ENCODE data around the gene KLHL40. TPM values are rescaled to one million over a fixed set of nuclear protein-coding genes. Genes with fewer than 3 reads are reported as not detected.

The KLHL40 gene
- total and polyA plus RNA-seq, 2 donors (not counting 1 experiment from before 2014, with no cell fraction given): not detected

DNA sequence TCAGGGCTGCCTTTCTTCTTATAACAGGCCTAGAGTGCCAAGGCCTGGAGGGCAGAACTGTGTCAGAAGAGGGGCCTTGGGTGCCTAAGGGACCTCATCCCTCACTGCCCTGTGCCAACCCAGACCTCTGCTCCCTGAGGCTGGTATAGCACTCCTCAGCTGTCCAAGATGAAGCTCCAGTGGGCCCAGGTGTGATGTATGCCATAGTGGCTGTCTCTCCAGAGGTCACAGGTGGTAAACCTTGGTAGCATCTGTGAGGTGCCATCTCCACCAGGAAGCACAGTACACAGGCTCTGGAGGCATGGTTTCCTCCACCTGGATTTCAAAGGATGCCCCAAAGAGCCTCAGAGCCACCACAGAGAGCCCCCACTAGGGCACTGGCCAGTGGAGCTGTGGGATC, 12.3 kb upstream of the KLHL40 start:
- H3K9me3 ChIP-seq (ENCODE audit: control extremely low read depth in 1 of 3, control insufficient read depth in 2 of 3, insufficient read depth in 1 of 3, low read length in 2 of 3): peaks cover 3 to 20% (median 5%) of the 10 kb centered on the region in 3 donors
- Mint-ChIP-seq H3K27ac (no peak overlapping the region), H3K4me3 (no peak overlapping the region), H3K9me3 (ENCODE audit: insufficient read depth) (peaks cover 6% of the 10 kb centered on the region), H3K27me3 (peaks cover 14% of the 10 kb centered on the region), H3K4me1 (no peaks in the 10 kb centered on the region)
- no peaks in the 10 kb centered on the region for H3K79me2 ChIP-seq (ENCODE audit: control insufficient read depth, insufficient read depth, low read length)
- no peaks in the 10 kb centered on the region for H3K27me3 ChIP-seq (replicated peaks in 1 of 4; ENCODE audit: control extremely low read depth in 1 of 4, control insufficient read depth in 3 of 4, insufficient read depth in 4 of 4, low read length in 3 of 4)
- TF ChIP-seq EZH2 (IDR thresholded peaks at IDR 0.05; ENCODE audit: borderline replicate concordance, insufficient read depth, low read depth, low read length, poor library complexity, severe bottlenecking): no peak
- TF ChIP-seq, protein P1, sequence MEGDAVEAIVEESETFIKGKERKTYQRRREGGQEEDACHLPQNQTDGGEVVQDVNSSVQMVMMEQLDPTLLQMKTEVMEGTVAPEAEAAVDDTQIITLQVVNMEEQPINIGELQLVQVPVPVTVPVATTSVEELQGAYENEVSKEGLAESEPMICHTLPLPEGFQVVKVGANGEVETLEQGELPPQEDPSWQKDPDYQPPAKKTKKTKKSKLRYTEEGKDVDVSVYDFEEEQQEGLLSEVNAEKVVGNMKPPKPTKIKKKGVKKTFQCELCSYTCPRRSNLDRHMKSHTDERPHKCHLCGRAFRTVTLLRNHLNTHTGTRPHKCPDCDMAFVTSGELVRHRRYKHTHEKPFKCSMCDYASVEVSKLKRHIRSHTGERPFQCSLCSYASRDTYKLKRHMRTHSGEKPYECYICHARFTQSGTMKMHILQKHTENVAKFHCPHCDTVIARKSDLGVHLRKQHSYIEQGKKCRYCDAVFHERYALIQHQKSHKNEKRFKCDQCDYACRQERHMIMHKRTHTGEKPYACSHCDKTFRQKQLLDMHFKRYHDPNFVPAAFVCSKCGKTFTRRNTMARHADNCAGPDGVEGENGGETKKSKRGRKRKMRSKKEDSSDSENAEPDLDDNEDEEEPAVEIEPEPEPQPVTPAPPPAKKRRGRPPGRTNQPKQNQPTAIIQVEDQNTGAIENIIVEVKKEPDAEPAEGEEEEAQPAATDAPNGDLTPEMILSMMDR (IDR thresholded peaks at IDR 0.05): no peak
- no peak overlapping the region for H3K9ac ChIP-seq (ENCODE audit: low read length)
- H3K27ac ChIP-seq (ENCODE audit: low read length in 2 of 2): no peak overlapping the region
- ChIA-PET CTCF (no interaction called here), POLR2A (no interaction called here)
- intact Hi-C loops (cut with micrococcal nuclease): no loop called here
- no peaks in the 10 kb centered on the region for H4K20me1 ChIP-seq (ENCODE audit: control insufficient read depth, insufficient read depth, low read length, poor library complexity, severe bottlenecking)
- no peak overlapping the region for H3K4me3 ChIP-seq (ENCODE audit: control extremely low read depth in 1 of 5, extremely low read depth in 1 of 5, insufficient read depth in 1 of 5, low read depth in 2 of 5, low read length in 4 of 5)
- H2AFZ ChIP-seq (ENCODE audit: insufficient read depth, low read depth, low read length, poor library complexity, severe bottlenecking): no peak overlapping the region
- no peaks in the 10 kb centered on the region for H3K4me1 ChIP-seq (ENCODE audit: control insufficient read depth in 2 of 2, insufficient read depth in 2 of 2, low read length in 2 of 2)
- no peaks in the 10 kb centered on the region for H3K36me3 ChIP-seq (replicated peaks in 1 of 2; ENCODE audit: control extremely low read depth in 1 of 2, control insufficient read depth in 1 of 2, extremely low read depth in 1 of 2, insufficient read depth in 2 of 2, low read length in 1 of 2)
- DNase-seq: no peak
- ATAC-seq (ENCODE audit: low read depth): no peak
- H3K4me2 ChIP-seq (replicated peaks; ENCODE audit: low read depth, low read length, poor library complexity, severe bottlenecking): no peak overlapping the region

DNA sequence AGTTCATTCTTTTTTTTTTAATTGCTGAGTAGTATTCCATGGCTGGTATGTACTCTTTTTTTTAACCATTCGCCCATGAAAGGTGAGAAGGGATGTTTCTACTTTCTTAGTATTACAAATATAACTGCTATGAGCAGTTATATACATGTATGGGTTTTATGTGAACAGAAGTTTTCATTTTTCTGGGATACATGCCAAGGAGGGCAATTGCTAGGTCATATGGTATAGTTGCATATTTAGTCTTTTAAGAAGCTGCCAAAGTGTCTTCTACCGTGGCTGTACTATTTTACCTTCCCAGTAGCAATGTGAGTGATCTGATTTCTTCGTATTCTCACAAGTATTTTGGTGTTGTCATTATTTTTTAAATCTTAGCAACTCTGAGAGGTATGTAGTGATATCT, 11.2 kb upstream of the KLHL40 start:
- Histone ChIP-seq H2AFZ (ENCODE audit: insufficient read depth, low read depth, low read length, poor library complexity, severe bottlenecking) (no peak overlapping the region), H4K20me1 (ENCODE audit: control insufficient read depth, insufficient read depth, low read length, poor library complexity, severe bottlenecking) (no peaks in the 10 kb centered on the region), H3K9me3 (ENCODE audit: control extremely low read depth in 1 of 3, control insufficient read depth in 2 of 3, insufficient read depth in 1 of 3, low read length in 2 of 3) (peaks cover 3 to 18% (median 5%) of the 10 kb centered on the region in 3 donors), H3K27me3 (replicated peaks in 1 of 4; ENCODE audit: control extremely low read depth in 1 of 4, control insufficient read depth in 3 of 4, insufficient read depth in 4 of 4, low read length in 3 of 4) (no peaks in the 10 kb centered on the region), H3K27ac (ENCODE audit: low read length in 2 of 2) (no peak overlapping the region), H3K79me2 (ENCODE audit: control insufficient read depth, insufficient read depth, low read length) (no peaks in the 10 kb centered on the region), H3K9ac (ENCODE audit: low read length) (no peak overlapping the region), H3K4me1 (ENCODE audit: control insufficient read depth in 2 of 2, insufficient read depth in 2 of 2, low read length in 2 of 2) (no peaks in the 10 kb centered on the region), H3K4me3 (ENCODE audit: control extremely low read depth in 1 of 5, extremely low read depth in 1 of 5, insufficient read depth in 1 of 5, low read depth in 2 of 5, low read length in 4 of 5) (no peak overlapping the region), H3K36me3 (replicated peaks in 1 of 2; ENCODE audit: control extremely low read depth in 1 of 2, control insufficient read depth in 1 of 2, extremely low read depth in 1 of 2, insufficient read depth in 2 of 2, low read length in 1 of 2) (no peaks in the 10 kb centered on the region), H3K4me2 (replicated peaks; ENCODE audit: low read depth, low read length, poor library complexity, severe bottlenecking) (no peak overlapping the region)
- ATAC-seq (ENCODE audit: low read depth): no peak
- no peak overlapping the region for H3K4me3 Mint-ChIP-seq
- H3K9me3 Mint-ChIP-seq (ENCODE audit: insufficient read depth): peaks cover 6% of the 10 kb centered on the region
- H3K27ac Mint-ChIP-seq: no peak overlapping the region
- DNase-seq: no peak
- TF ChIP-seq, protein P1 (IDR thresholded peaks at IDR 0.05): no peak
- TF ChIP-seq EZH2 (IDR thresholded peaks at IDR 0.05; ENCODE audit: borderline replicate concordance, insufficient read depth, low read depth, low read length, poor library complexity, severe bottlenecking): no peak
- intact Hi-C loops (cut with micrococcal nuclease): no loop called here
- H3K27me3 Mint-ChIP-seq: peaks cover 18% of the 10 kb centered on the region
- ChIA-PET CTCF (no interaction called here), POLR2A (no interaction called here)
- WGBS (ENCODE audit: insufficient coverage): no CpG with 5 or more reads among the region's 3 CpGs
- no peaks in the 10 kb centered on the region for H3K4me1 Mint-ChIP-seq

Data from B cell (primary cell).